SH-SY5Y (cell line): ENCODE measurements around the gene PLEKHN1.

ENCODE experiments used
- GATA2 ChIP-seq: IDR thresholded peaks from 2 replicates; pipeline ENCODE4 v1.6.1; 2011; ENCODE audit warnings: mild to moderate bottlenecking, low read depth, low read length
- GATA3 ChIP-seq: IDR thresholded peaks from 2 replicates; pipeline ENCODE4 v1.6.1; 2011; ENCODE audit warnings: low read depth, mild to moderate bottlenecking, low read length, moderate library complexity

DNA sequence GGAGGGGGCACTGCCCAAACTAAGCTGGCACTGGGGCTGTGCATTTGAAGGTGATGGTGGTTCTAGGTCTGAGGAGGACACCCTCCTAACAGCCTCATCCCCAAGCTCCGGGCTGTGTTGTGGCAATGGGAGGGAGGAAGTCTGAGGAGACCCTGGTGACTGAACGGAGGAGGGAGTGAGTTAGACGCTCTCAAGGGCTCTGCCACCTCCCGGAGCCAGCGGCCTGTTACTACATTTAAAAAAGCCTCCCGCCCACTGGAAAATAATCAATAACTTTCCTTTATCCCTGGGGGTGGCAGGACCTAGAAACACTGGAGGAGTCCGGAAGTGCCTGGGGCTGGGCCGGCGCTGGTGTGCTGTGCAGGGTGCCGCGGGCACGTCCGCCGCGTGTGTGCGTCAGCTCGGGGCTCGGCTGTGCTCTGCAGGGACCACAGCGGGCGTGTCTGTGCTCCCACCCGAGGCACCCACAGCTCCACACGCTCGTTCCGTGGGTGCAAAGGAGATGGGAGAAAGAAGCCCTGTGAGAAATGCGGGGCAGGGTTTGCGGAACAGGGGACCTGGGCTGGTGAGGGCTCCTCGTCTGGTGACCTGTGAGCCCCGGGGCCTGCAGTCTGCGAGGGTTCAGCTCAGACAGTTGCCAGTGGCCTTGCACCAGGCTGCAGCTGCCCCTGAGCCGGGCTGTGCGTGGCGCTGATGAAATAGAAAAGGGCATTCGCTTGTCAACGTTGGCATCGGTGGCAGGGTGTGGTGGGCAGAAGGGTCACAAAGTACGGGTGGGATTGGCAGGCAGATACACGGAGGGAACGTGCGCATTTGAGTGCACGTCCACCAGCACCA, 37.2 kb upstream of the PLEKHN1 start:
- TF ChIP-seq GATA3 = no peak
- TF ChIP-seq GATA2 = no peak
